GM11168 (cell line): ENCODE data around the gene PTX4.

ENCODE experiments used
- in situ Hi-C: fragments of 300-500 bp; cut with MboI; formaldehyde crosslinking; loops from one replicate; pipeline ENCODE4 v1.12.0; 2022; ENCODE audit warnings: low sequenced_read_pairs; ENCODE audit not compliant: unreplicated experiment

PTX4 gene

GRCh38 chr16:1501630-1502029 is 12.9 kb upstream of the PTX4 start:
- in situ Hi-C loops = no loop called here

- in situ Hi-C loops = no loop called here
Observed at GRCh38 chr16:1500465-1501150, 11.9 kb upstream of the PTX4 start.

GRCh38 chr16:1499756-1500464 is 11.2 kb upstream of the PTX4 start:
- in situ Hi-C loops = no loop called here

GRCh38 chr16:1498899-1499676 is 10.3 kb upstream of the PTX4 start:
- in situ Hi-C loops = no loop called here

GRCh38 chr16:1497014-1497598 is 8.4 kb upstream of the PTX4 start:
- in situ Hi-C loops = no loop called here

GRCh38 chr16:1496464-1496863 is 7.7 kb upstream of the PTX4 start:
- in situ Hi-C loops = no loop called here

- in situ Hi-C loops = no loop called here
Observed at GRCh38 chr16:1495889-1496262, 7.1 kb upstream of the PTX4 start.

- in situ Hi-C loops = no loop called here
Observed at GRCh38 chr16:1495211-1495888, 6.6 kb upstream of the PTX4 start.

GRCh38 chr16:1494711-1495110 is 6.0 kb upstream of the PTX4 start:
- in situ Hi-C loops = no loop called here

- in situ Hi-C loops = no loop called here
Observed at GRCh38 chr16:1494129-1494640, 5.4 kb upstream of the PTX4 start.

- in situ Hi-C loops = no loop called here
Observed at GRCh38 chr16:1493746-1494094, 5.0 kb upstream of the PTX4 start.

- in situ Hi-C loops = no loop called here
Observed at GRCh38 chr16:1492923-1493745, 4.4 kb upstream of the PTX4 start, which contains the start of gene TELO2. TSS of gene TELO2 (plus strand) at chr16:1493360. CDS start at chr16:1494282, 922 bp downstream.

- in situ Hi-C loops = no loop called here
Observed at GRCh38 chr16:1492082-1492922, 3.6 kb upstream of the PTX4 start.

GRCh38 chr16:1491327-1491726 is 2.6 kb upstream of the PTX4 start:
- in situ Hi-C loops = no loop called here

- in situ Hi-C loops = no loop called here
Observed at GRCh38 chr16:1489077-1489476, 333 bp upstream of the PTX4 start.

GRCh38 chr16:1488054-1488601 is 616 bp downstream of the PTX4 start:
- in situ Hi-C loops = no loop called here

- in situ Hi-C loops = no loop called here
Observed at GRCh38 chr16:1487395-1488053, 1.2 kb downstream of the PTX4 start.
